ENCODE measurements around the gene MRPL23.

GRCh38 chr11:1923201-1923956 lies 23.8 kb upstream of the MRPL23 start:
- TF ChIP-seq CTCF (optimal IDR thresholded peaks at IDR 0.05 in 1 of 3, IDR thresholded peaks at IDR 0.05 in 1 of 3, conservative IDR thresholded peaks at IDR 0.05 in 1 of 3; ENCODE audit: extremely low read depth in 1 of 3, insufficient read depth in 2 of 3, low read length in 3 of 3) = no peak
- no peak for TF ChIP-seq EZH2 (IDR thresholded peaks at IDR 0.05; ENCODE audit: low read length)

Measured in keratinocyte (primary cell).